Tibial artery (tissue), 4 donors: ENCODE data around the gene MGAT4A.
"Not testable (repeated sequence)": the region's sequence is repeated elsewhere in the genome, so short reads cannot be mapped to it uniquely, and the experiment has no call there.

Experiments
- DNase-seq, 2 donors: peaks; one replicate each; pipeline ENCODE4 v3.0.0-alpha.2; 2019
- H3K27ac ChIP-seq, 2 donors: fragments of 200-600 bp; sonication (generic) in 1 of 2; 1 replicate in 1 of 2; 2 replicates in 1 of 2; pipeline ENCODE4 v1.5.1; 2018 to 2019; ENCODE audit warnings: mild to moderate bottlenecking in 1 of 2
- H3K27me3 ChIP-seq, 2 donors: fragments of 200-600 bp; sonication (generic) in 1 of 2; one replicate each; pipeline versions ENCODE4 v1.5.1 to v1.6.0; 2016 to 2019
- H3K36me3 ChIP-seq, 3 donors: fragments of 200-600 bp; sonication (generic) in 2 of 3; one replicate each; pipeline ENCODE4 v1.5.1; 2016 to 2019; ENCODE audit warnings: mild to moderate bottlenecking in 2 of 3
- H3K4me1 ChIP-seq, 4 donors: fragments of 200-600 bp; sonication (generic) in 2 of 4; 1 replicate in 3 of 4; 2 replicates in 1 of 4; pipeline ENCODE4 v1.5.1; 2016 to 2019
- H3K4me3 ChIP-seq, 2 donors: fragments of 200-600 bp; sonication (generic) in 1 of 2; 1 replicate in 1 of 2; 2 replicates in 1 of 2; pipeline ENCODE4 v1.5.1; 2018 to 2019; ENCODE audit warnings: mild to moderate bottlenecking in 2 of 2
- H3K9me3 ChIP-seq, 3 donors: fragments of 200-600 bp; sonication (generic) in 1 of 3; one replicate each; pipeline ENCODE4 v1.5.1; 2016 to 2019
- intact Hi-C: fragments of 100-400 bp; cut with DNase I; formaldehyde crosslinking; loops from one replicate; pipeline ENCODE4 v1.15.0; 2023; ENCODE audit warnings: low total_unique reads
- TF ChIP-seq, protein P1 (sequence below), 2 experiments: fragments of 200-600 bp in 1 of 2; fragments of 450-650 bp in 1 of 2; IDR thresholded peaks; one replicate each; pipeline ENCODE4 v1.5.1; 2017 to 2019; ENCODE audit warnings: antibody characterized with exemption in 2 of 2, mild to moderate bottlenecking in 1 of 2, moderate library complexity in 1 of 2

MGAT4A gene

GRCh38 chr2:98601532-98602132 lies 129.3 kb downstream of the MGAT4A start:
- H3K4me1 ChIP-seq: peaks cover 0 to 20% (median 9%) of the 10 kb centered on the region in 4 donors
- no peak overlapping the region for H3K27ac ChIP-seq
- H3K9me3 ChIP-seq: no peaks in the 10 kb centered on the region
- H3K36me3 ChIP-seq: peaks cover 45 to 61% (median 54%) of the 10 kb centered on the region in 3 donors
- no peak overlapping the region for H3K4me3 ChIP-seq
- no peaks in the 10 kb centered on the region for H3K27me3 ChIP-seq
- no peak for DNase-seq
- TF ChIP-seq, protein P1, sequence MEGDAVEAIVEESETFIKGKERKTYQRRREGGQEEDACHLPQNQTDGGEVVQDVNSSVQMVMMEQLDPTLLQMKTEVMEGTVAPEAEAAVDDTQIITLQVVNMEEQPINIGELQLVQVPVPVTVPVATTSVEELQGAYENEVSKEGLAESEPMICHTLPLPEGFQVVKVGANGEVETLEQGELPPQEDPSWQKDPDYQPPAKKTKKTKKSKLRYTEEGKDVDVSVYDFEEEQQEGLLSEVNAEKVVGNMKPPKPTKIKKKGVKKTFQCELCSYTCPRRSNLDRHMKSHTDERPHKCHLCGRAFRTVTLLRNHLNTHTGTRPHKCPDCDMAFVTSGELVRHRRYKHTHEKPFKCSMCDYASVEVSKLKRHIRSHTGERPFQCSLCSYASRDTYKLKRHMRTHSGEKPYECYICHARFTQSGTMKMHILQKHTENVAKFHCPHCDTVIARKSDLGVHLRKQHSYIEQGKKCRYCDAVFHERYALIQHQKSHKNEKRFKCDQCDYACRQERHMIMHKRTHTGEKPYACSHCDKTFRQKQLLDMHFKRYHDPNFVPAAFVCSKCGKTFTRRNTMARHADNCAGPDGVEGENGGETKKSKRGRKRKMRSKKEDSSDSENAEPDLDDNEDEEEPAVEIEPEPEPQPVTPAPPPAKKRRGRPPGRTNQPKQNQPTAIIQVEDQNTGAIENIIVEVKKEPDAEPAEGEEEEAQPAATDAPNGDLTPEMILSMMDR (IDR thresholded peaks at IDR 0.05): peak; percentile 13 to 32
- intact Hi-C loops: no loop called here

DNA sequence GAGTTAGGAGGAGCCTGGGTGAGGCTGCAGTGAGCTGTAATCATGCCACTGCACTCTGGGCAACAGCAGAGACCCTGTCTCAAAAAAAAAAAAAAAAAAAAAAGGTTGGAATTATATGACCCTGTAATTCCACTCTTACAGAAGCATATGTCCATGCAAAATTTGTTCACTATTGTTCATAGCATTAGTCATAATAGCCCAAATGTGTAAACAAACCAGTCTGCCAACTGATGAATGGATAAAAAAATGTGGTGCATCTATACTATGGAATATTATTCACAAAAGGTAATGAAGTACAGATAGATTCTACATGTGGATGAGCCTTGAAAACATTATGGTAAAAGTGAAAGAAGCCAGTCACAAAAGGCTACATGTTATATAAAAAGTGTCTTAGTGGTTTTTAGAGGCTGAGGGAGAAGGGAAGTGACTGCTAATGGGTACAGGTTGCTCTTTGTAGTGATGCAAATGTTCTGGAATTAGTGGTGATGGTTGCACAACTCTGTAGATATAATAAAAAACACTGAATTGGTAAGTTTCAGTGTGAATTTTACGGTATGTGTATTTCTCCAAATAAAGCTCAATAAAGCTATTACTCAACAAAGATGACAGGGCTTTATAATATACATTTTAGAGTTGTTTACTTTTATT lies 132.0 kb downstream of the MGAT4A start:
- peaks cover 45 to 61% (median 57%) of the 10 kb centered on the region in 3 donors for H3K36me3 ChIP-seq
- TF ChIP-seq, protein P1 (IDR thresholded peaks at IDR 0.05): no peak
- no peaks in the 10 kb centered on the region for H3K4me1 ChIP-seq
- H3K27ac ChIP-seq: no peak overlapping the region
- intact Hi-C loops: no loop called here
- DNase-seq: no peak
- no peaks in the 10 kb centered on the region for H3K9me3 ChIP-seq
- H3K4me3 ChIP-seq: no peak overlapping the region
- H3K27me3 ChIP-seq: no peaks in the 10 kb centered on the region

DNA sequence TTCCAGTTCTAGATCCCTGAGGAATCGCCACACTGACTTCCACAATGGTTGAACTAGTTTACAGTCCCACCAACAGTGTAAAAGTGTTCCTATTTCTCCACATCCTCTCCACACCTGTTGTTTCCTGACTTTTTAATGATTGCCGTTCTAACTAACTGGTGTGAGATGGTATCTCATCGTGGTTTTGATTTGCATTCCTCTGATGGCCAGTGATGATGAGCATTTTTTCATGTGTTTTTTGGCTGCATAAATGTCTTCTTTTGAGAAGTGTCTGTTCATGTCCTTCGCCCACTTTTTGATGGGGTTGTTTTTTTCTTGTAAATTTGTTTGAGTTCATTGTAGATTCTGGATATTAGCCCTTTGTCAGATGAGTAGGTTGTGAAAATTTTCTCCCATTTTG lies 136.3 kb downstream of the MGAT4A start:
- H3K36me3 ChIP-seq: peaks cover 21 to 43% (median 28%) of the 10 kb centered on the region in 3 donors
- DNase-seq, H3K27me3 ChIP-seq, intact Hi-C loops, H3K27ac ChIP-seq, H3K4me3 ChIP-seq, H3K4me1 ChIP-seq, H3K9me3 ChIP-seq: not testable (repeated sequence)

- DNase-seq: no peak
- intact Hi-C loops: no loop called here
- no peaks in the 10 kb centered on the region for H3K27me3 ChIP-seq
Observed at GRCh38 chr2:98592565-98592964, 138.4 kb downstream of the MGAT4A start.

GRCh38 chr2:98589489-98589888 lies 141.4 kb downstream of the MGAT4A start:
- peaks cover 0 to 43% (median 27%) of the 10 kb centered on the region in 3 donors for H3K36me3 ChIP-seq
- no peak for DNase-seq

More at GRCh38 chr2:98592565-98592964, 138.4 kb downstream of the MGAT4A start:
- Histone ChIP-seq H3K36me3 (peaks cover under 1 to 36% (median 21%) of the 10 kb centered on the region in 3 donors), H3K27ac (no peak overlapping the region), H3K4me1 (no peaks in the 10 kb centered on the region), H3K4me3 (no peak overlapping the region), H3K9me3 (no peaks in the 10 kb centered on the region)
- TF ChIP-seq, protein P1 (IDR thresholded peaks at IDR 0.05): no peak

More at GRCh38 chr2:98589489-98589888, 141.4 kb downstream of the MGAT4A start:
- no peak overlapping the region for H3K27ac ChIP-seq
- H3K4me3 ChIP-seq: no peak overlapping the region
- no peaks in the 10 kb centered on the region for H3K4me1 ChIP-seq
- no peaks in the 10 kb centered on the region for H3K9me3 ChIP-seq
- H3K27me3 ChIP-seq: no peaks in the 10 kb centered on the region
- intact Hi-C loops: no loop called here
- TF ChIP-seq, protein P1 (IDR thresholded peaks at IDR 0.05): no peak
